ENCODE data around the gene MTCL1. TPM values are rescaled to one million over a fixed set of nuclear protein-coding genes. Genes with fewer than 3 reads are reported as not detected.

MTCL1 gene
- total and polyA plus RNA-seq, 12 donors, result 0.43 to 12.5 (median 2.1) TPM

DNA sequence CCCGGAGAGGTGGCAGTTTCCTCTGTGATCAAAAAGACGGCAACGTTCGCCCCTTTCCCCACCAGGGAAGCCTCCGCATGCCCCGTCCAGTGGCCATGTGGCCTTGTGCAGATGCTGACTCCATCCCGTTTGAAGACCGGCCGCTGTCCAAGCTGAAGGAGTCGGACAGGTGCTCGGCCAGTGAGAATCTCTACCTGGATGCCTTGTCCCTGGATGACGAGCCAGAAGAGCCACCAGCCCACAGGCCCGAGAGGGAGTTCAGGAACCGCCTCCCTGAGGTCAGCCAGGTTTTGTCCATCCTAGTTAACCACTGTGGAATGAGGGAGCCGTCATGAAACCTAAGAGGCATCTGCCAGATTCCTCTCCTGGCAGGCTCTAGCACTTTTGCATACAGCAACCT lies 113.6 kb downstream of the MTCL1 start:
- intact Hi-C loops (cut with DNase I), result no loop called here
- 83 to 92% (median 91%) methylated on average over 10 to 15 of the region's 15 CpGs for WGBS, 4 donors
- Histone ChIP-seq H3K4me3 (no peak overlapping the region), H3K4me1 (replicated peaks in 1 of 2) (no peaks in the 10 kb centered on the region), H3K36me3 (replicated peaks in 1 of 2) (no peaks in the 10 kb centered on the region), H3K27me3 (peaks cover 9% of the 10 kb centered on the region), H3K9me3 (replicated peaks in 1 of 3) (no peaks in the 10 kb centered on the region), H3K27ac (no peak overlapping the region)
- DNase-seq, result no peak
- no peak for TF ChIP-seq POLR2A (IDR thresholded peaks at IDR 0.05)
- TF ChIP-seq CTCF (IDR thresholded peaks at IDR 0.05), result no peak

DNA sequence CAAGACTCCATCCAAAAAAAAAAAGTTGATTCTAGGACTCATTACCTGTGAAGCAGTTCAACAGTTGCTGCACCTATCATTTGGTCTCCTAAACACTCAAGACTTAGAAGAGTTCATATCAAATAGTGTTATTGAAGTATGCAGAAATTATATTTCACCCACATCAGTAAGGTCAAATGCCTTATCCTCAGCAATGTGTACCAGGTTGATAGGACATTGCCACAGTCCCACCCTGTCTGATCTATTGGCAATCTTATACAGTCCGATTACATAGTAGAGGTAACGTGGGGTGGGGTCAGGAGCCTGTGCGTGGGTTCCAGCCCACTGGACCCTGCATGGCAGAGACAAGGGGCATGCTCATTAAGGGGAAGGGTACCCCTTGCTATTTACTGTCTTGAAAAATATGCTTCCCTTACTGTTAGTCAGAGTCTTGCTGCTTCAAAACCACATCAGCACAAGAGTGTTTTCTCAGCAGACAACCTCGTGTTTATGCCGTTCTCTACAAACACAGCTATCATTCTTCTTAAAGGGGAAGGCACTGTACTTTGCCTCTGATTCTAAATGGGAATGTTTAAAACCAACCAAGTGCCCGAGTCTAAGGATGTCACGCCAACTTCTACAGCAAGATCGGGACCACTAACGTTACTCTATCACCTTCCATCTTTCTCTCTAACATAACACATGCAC lies 115.2 kb downstream of the MTCL1 start:
- Histone ChIP-seq H3K36me3 (replicated peaks in 1 of 2) (no peaks in the 10 kb centered on the region), H3K27me3 (peaks cover 14% of the 10 kb centered on the region), H3K27ac (no peak overlapping the region), H3K9me3 (replicated peaks in 1 of 3) (no peaks in the 10 kb centered on the region), H3K4me3 (no peak overlapping the region), H3K4me1 (replicated peaks in 1 of 2) (no peaks in the 10 kb centered on the region)
- intact Hi-C loops (cut with DNase I), result no loop called here
- TF ChIP-seq POLR2A (IDR thresholded peaks at IDR 0.05) (no peak), CTCF (IDR thresholded peaks at IDR 0.05) (no peak)
- DNase-seq, result no peak
- WGBS, 4 donors, result 62 to 73% (median 73%) methylated on average over 9 of the region's 9 CpGs

- Histone ChIP-seq H3K36me3 (replicated peaks in 1 of 2) (no peaks in the 10 kb centered on the region), H3K9me3 (replicated peaks in 1 of 3) (no peaks in the 10 kb centered on the region), H3K27ac (no peak overlapping the region), H3K27me3 (peaks cover 14% of the 10 kb centered on the region), H3K4me3 (no peak overlapping the region), H3K4me1 (replicated peaks in 1 of 2) (no peaks in the 10 kb centered on the region)
- TF ChIP-seq CTCF (IDR thresholded peaks at IDR 0.05), result no peak
- no peak for TF ChIP-seq POLR2A (IDR thresholded peaks at IDR 0.05)
- no peak for DNase-seq
- intact Hi-C loops (cut with DNase I), result no loop called here
- 69 to 71% (median 70%) methylated on average over 3 of the region's 3 CpGs for WGBS, 4 donors
These were observed 115.7 kb downstream of the MTCL1 start for GRCh38 chr18:8821083-8821465.

DNA sequence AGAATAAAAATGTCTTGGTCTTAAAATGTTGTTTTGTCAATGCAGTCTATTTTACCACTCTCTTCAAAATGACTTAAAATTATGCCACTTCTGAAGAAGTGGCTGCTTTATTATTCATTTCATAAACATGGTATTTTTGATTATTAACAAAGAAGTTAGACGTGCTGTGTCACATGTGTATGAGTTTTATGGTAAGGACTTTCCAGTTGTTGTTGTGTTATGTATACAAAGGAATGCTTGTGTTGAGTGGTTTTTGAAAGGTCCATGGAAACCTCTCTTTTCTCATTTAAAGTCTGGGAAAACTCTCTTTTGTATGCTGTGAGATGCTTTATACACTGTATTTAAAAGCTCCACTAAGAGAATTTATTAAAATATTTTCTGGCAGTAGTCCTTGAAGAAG lies 116.2 kb downstream of the MTCL1 start:
- Histone ChIP-seq H3K9me3 (replicated peaks in 1 of 3) (no peaks in the 10 kb centered on the region), H3K27ac (no peak overlapping the region), H3K27me3 (peaks cover 14% of the 10 kb centered on the region), H3K36me3 (replicated peaks in 1 of 2) (no peaks in the 10 kb centered on the region), H3K4me3 (no peak overlapping the region), H3K4me1 (replicated peaks in 1 of 2) (no peaks in the 10 kb centered on the region)
- 77 to 91% (median 83%) methylated on average over 1 of the region's 1 CpG for WGBS, 4 donors
- no peak for TF ChIP-seq POLR2A (IDR thresholded peaks at IDR 0.05)
- no peak for DNase-seq
- intact Hi-C loops (cut with DNase I), result no loop called here

DNA sequence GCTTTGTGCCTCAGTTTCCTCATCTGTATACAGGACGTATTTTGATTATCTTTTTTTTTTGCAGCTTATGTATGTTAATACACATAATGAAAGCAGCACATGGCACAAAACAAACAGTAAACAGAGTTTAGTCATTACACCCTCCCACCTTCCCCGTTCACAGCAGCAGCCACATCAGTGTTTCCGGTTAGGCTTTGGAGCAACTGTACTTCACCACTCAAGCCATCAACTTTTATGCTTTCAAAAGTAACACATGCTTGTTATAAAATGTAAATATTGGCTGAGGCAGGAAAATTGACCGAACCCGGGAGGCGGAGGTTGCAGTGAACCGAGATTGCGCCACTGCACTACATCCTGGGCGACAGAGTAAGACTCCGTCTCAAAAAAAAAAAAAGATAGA lies 117.3 kb downstream of the MTCL1 start:
- H3K4me1 ChIP-seq (replicated peaks in 1 of 2), result no peaks in the 10 kb centered on the region
- H3K27ac ChIP-seq, result no peak overlapping the region
- DNase-seq, result no peak
- H3K9me3 ChIP-seq (replicated peaks in 1 of 3), result no peaks in the 10 kb centered on the region
- H3K4me3 ChIP-seq, result no peak overlapping the region
- peaks cover 14% of the 10 kb centered on the region for H3K27me3 ChIP-seq
- intact Hi-C loops (cut with DNase I), result no loop called here
- 92 to 93% (median 92%) methylated on average over 10 of the region's 10 CpGs for WGBS, 4 donors
- TF ChIP-seq POLR2A (IDR thresholded peaks at IDR 0.05), result no peak
- no peak for TF ChIP-seq CTCF (IDR thresholded peaks at IDR 0.05)
- H3K36me3 ChIP-seq (replicated peaks in 1 of 2), result no peaks in the 10 kb centered on the region

All from adrenal gland (tissue), 12 donors.